Activated CD4-positive, alpha-beta T cell treated with anti-CD3 and anti-CD28 coated beads for 24 hours (primary cell): ENCODE measurements around the gene RPS6KA3.
"Not testable (repeated sequence)": the region's sequence is repeated elsewhere in the genome, so short reads cannot be mapped to it uniquely, and the experiment has no call there.

ENCODE experiments used
- DNase-seq, 2 donors: peaks; one replicate each; pipeline ENCODE4 v3.0.0-alpha.2; 2020; ENCODE audit warnings: low read depth in 2 of 2

Gene RPS6KA3

DNA sequence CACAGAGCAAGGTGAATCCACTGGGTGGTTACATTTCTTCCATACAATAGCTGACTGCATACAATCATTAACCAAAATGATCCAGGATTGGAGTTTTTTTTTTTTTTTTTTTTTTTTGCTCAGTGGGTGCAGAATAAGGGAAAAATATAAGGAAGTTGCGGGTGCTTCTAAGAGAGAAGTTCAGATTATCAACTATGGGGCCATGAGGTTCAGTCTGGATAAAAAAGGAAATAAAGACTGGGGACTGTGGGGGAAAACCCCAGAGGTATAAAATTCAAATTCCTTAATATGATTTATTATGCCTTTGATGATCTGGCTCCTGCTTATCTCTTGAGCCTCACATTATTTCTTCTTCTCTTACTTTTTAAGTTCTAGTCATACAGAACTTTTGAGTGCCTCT, 119.1 kb downstream of the RPS6KA3 start:
- no peak for DNase-seq

DNA sequence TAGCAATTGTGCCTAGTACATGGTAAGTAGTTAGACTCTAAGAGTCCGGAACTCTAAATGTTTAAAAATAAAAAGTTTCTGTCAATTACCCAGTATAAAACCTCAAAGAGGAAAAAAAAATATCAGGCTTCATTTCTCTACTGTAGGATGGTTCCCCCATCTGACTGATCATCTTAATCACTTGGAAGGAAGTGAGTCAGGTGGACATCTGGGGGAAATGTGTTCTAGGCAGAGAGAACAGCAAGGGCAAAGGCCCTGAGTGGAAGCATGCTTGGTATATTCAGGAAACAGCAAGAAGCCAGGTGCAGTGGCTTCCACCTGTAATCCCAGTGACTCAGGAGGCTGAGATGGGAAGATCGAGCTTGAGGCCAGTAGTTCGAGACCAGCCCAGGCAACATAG, 122.2 kb downstream of the RPS6KA3 start:
- DNase-seq: no peak

DNA sequence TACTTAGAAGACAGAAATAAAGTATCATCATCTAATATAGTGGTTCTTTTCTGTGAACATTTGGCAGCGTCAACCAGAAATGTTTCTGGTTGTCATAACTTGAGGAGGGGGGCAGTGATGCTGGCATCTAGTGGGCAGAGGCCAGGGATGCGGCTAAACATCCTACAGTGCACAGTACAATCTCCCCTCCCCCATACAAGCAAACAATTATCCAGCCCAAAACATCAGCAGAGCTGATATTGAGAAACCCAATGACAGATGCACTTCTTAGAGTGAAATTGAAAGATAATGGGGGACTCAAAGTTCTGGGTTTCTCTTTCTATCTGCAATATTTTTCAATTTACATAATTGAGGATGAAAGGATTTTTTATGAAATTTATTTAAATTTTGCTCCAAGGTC, 123.1 kb downstream of the RPS6KA3 start:
- DNase-seq: no peak

DNA sequence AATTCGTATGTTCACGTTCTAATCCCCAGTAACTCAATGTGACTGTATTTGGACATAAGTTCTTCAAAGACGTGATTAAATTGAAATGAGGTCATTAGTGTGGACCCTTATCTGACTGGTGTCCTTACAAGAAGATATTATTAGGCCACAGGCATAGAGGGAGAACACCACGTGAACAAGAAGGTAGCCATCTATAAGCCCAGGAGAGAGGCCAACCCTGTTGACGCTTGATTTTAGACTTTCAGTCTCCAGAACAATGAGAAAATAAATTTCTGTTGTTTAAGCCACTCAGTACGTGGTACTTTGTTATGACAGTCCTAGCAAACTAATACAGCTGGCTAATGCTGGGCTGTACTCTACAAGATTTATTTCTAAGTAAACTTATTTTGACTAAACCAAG, 123.6 kb downstream of the RPS6KA3 start:
- no peak for DNase-seq

DNA sequence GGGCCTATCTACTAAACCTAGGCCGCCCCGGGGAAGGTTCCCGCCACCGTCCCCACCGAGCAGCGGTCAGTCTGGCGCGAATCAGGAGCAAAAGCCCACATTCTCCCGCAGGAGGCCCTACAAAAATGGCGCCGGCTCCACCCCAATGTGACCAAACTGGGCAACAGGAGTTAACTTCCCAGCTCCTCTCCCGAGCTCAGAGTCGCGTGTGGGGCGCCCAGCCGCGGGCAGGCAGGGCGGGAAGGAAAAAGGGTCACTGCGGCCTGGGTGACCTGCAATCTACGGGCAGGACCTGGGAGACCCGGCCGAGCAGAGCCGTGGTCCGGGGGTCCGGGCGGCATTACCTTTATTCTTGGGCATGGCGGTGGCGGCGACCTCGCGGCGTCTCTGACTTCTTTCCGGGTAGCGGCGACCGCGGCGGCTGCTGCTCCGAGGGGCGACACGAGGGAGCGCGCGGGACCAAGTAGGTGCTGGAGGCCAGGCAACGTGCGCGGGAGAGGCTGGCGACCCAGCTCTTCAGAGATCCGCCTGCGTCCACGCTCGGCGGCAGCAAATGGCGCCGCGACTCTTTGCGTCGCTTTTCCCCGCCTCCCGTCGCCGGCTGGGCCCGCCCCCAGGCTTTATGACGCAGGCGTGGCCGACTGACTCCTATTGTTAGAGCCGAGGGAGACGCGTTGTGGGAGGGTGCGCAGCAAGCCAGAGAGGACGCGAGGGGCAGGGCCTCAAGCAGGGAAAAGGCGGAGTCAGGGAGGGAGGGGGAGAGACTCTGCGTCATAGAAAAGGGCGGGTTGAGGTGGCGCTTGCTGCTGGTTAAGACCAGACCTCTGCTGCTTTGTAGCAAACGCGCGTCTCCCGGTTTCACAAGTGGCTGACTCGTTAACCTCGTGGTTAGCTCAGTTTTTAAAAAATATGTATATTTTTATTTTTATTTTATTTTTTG, 125.2 kb downstream of the RPS6KA3 start, which contains the start of gene EIF1AX:
TSS of gene EIF1AX (minus strand) at position 558 of the 940 bp plus-strand sequence. CDS start at position 360, 198 bp downstream.
- DNase-seq: peak; percentile 82 to 99

DNA sequence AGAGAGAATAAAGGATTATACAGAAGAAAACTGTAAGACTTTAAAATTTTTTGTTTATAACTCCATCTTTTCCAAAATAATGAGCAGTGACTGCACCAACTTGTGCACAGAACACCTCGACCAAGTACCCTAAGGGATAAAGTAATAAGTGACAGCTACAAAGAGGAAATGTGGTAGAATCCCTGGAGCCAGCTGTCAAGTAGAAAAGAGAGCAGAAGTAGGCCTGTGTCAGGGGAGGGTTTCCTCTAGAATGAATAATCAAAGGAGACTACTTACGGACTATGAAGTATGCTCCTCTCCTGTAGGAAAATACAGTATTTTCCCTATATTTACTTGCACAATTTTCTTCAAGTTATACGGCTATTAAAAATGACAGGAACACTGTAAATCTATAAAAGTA, 126.3 kb downstream of the RPS6KA3 start:
- DNase-seq: no peak

DNA sequence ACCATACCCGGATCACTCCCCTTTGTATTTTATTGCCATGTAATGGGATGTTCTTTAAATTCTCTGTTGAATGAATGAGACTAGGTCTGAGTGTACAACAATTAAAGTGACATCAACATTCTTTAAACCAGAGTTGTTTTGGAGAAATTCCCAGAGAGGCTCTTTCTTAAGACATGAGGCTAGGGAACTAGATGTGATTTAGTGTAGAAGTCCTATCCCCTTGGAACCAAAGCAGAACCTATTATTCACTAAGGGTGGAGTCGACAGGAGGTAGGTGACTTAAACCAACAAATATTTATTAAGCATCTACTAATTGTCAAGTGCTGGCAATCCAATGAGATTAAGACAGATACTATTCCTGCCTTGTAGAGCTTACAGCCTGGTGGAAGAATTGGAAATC, 126.7 kb downstream of the RPS6KA3 start:
- no peak for DNase-seq

DNA sequence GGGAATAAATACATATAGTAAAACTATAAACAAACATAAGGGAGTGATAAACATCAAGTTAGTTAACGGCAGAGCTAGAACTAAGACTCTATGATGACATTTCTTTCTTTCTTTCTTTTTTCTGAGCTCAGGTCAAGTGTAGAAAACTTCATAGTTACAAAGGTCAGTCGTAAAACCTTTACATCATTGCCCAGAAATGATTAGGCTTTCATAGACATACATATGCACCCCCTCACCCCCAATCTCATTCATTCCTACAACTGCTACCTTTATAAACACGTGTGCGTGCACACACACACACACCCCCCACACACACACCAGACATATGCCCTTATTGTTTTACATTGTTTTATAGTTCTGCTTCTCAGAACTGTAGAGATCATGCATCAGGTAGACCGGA, 130.8 kb downstream of the RPS6KA3 start:
- no peak for DNase-seq

DNA sequence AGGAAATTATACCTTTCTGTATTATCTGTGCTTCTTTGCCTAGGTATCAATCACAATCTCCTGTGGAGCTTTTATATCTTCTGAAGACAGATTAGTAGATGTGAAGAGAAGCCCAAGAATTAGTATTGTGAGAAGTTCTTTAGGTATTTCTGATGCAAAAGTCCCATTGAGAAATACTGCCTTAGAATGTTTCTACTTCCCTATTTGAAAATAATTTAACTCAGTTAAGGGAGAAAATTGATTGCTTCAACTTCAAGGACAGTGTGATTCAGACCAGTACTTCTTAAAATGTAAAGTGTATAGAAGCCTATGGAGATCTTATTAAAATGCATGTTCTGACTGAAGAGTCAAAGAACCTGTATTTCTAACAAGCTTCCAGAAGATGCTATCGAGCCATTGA, 134.0 kb downstream of the RPS6KA3 start:
- no peak for DNase-seq

DNA sequence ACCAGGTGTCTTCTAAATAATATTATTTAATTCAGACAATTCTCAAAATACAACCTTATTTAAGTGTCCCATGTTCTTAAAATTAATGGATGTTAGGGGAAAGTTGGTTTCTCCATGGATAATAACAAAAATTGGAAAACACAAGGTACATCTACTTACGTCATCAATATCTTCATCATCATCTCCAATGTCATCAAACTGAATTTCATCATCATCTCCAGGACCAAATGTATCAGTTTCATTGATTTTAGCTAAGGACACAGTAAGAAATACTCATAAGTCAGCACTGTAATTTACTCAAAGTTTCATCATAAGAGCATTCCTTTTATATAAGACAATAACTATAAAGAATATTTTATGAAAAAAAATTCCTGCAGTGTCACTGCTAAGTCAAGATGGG, 136.4 kb downstream of the RPS6KA3 start:
- DNase-seq: no peak

DNA sequence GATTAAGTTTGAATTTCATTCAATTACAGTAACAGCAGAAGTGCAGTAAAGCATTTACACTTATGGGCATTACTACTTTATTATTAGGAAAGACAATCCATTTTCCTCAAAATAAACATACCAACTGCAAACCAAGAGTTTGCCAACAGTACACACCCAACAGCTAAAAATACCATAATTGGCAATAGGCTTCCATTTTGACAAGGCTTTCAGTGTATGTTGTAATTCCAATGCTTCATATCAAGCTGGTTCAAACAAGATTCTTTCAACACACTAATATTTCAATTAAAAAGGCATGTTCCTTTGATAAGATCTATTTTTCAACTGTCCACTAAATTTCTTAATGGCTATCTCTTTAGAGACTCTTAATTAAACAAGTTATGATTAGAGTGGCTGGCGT, 137.2 kb downstream of the RPS6KA3 start:
- no peak for DNase-seq

DNA sequence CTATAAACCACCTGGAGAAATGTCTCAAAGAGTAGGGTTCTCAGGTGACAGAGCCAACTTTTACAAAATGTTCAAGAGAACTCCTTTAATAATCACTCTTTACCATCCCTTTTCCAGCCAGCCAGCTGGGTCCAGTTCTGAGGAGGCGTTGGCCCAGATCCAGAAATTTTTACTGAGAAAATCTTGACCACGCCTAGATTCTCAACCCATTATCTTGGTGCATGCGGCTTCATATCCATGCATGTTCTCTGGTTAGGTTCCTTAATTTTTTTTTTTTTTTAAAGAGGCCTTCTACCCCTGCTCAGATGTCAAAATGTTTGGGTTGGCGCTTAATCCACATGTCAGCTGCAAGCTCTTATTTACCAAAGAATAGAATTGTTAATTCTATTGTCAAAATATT, 138.0 kb downstream of the RPS6KA3 start:
- DNase-seq: no peak

DNA sequence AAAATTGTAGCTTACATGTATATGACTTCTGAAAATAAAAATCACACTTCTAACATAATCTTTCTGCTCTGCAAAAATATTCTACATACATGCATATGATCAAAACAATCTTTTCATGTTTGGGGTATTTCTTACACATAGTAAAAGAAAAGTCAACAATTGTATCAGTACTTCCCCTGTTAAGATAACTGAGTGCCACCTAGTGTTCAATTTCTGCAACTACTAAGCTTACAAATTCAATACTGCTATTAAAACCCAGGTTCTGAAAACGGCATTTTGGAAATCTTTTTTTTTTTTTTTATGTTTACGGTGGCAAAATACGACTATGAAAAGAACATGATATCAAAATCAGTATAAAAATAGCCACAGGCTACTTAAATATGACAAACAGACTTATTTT, 139.3 kb downstream of the RPS6KA3 start:
- DNase-seq: not testable (repeated sequence)

DNA sequence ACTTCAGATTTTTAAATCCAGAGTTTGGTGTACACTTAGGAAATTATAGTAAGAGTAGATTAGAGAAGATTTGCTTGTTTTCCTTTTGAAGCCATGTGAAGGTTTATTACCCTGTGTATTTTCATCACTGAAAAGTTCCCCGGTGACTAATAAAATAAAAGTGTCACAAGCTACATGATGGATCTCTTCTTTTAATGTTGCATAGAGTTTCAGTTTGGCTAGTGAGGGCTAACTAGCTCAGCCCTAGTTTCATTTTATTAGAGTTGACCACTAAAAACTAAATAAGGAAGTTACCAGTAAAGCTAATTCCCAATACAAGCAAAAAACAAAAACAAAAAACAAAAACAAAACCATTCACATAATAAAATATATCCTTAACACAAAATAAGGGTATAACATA, 139.9 kb downstream of the RPS6KA3 start:
- not testable (repeated sequence) for DNase-seq

DNA sequence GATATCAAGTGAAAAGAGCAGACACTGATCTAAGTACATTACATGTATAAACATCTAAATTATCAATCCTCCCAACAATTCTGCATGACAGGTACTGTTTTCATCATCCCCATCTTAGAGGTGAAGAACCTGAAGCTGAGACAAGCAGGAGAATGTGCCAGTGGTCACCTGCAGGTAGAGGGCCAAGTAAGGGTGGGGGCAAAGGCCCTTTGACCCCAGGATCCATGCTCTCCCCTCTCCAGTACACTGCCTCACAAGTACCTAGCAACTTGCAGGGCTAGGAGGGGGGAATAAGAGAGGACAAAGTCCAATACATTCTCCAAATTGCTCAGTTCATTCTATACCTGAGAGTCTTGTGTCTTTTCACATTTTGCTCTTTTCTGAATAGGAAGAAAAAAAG, 141.7 kb downstream of the RPS6KA3 start:
- no peak for DNase-seq

DNA sequence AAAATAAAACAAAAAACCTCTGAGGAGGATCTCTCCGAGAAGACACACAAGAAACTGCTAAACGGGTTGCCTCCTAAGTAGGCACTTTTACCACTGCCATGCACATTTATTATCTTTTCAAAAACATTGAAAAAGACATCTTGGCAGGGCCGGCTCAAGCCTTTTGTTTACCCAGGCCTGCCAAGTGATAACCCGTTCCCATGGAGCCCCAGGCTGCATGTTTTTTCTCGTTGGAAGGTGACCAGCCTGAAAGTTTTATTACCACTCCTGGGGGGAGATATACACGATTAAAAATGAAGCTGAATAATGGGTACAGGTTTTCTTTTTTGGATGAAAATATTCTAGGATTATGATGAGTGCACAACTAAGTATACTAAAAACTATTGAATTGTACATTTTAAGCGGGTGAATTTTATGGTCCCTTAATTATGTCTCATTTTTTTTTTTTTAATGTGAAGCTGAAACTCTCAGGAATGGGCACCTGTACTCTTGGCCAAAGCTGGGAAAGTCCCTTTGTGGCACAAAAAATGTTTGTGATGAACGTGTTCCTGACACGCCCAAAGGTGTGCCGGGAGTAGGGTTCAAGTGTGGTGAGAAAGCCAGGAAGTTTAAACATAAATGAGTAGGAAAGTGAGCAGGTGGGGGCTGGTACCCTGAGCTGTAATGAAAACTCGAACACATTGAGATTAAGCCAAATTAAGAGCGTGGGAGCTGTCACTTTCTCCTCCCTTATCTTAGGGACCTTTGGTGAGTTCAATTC, 148.5 kb downstream of the RPS6KA3 start:
- DNase-seq: no peak

DNA sequence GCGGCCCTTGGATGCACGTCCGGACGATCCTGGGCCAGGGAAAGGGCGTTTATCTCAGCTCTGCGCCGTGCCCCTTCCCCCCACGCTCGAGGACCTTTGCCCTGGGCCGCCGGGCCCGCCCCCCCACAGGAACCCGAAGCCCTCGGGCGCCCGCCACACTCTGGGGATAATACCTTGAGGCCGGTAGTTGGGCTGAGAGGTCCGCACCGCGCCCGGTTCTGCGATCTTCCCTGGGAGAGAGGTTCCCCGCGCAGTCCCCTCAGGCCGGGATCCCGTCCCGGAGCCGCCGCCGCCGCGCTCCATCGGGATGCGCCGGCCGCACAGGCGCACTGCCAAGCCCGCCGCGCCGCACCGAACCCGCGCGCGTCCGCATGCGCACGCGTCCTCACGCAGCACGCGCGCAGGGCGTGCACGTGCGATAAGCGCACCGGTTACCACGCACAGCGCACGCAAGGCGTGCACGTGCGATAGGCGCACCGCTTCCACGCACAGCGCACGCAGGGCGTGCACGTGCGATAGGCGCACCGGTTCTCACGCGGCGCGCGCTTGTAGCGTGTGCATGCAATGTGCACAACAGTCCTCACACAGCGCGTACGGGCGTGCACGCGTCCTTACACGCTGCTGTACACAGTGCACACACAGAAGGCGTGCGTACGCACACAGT, 150.0 kb downstream of the RPS6KA3 start, which contains the start of gene MAP7D2:
TSS of gene MAP7D2 (minus strand) at position 331 of the 664 bp plus-strand sequence. CDS start at position 303, 28 bp downstream.
- DNase-seq: no peak

DNA sequence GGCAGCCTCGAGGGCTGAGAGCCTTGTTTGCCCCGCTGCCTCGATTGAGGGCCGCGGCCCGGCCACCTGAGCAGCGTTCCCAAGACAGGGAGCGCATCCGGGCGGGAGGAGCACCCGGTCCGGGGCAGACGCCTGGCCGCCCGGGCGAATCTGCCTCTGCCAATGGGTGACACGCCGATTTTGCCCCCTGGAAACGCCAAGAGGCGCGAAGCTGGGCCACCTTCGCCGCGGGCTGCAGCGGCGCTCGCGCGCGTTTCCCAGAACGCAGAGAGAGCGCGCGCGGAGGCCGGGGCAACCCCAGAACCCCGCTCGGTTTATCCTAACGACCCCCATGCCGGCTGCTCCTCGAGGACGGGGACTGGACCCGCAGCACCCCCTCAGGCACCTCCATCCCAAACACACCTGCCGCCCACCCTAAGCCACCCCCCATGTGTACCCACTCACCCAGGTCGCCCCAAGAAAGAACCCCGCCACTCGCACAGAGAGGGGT, 150.6 kb downstream of the RPS6KA3 start:
- no peak for DNase-seq

DNA sequence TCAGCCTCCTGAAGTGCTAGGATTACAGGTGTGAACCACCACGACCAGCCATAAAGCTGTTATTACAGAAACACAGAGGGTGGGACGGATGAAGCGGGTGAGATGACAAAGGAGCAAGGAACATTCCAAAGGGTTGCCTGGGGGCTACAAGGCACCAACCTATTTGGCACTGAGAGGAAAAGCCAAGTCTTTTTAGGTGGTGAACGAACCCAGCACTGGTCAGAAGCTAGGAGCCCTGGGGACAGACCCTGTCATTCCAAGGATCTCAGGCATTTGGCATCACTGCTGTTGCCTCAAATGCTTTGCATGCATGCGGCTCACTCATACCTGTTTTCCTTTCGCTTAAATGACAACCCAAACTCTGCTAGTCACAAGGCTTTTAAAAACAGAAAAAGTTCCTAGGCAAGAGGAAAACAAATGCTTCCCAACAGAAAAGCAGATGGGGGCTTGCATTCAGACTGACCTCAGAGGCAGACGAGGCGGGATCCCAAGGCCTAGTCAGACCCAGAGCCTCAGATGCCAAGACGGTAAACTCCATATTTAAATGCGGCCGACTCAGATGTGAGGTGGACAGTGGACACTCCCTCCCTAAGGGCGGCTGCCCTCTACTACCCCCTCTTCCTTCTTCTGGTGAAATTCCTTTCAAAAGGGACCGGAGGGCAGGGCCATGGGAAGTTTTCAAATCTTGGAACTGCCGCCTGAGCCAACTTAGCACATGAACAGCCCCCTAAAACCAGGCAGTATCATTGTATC, 154.5 kb downstream of the RPS6KA3 start:
- no peak for DNase-seq

DNA sequence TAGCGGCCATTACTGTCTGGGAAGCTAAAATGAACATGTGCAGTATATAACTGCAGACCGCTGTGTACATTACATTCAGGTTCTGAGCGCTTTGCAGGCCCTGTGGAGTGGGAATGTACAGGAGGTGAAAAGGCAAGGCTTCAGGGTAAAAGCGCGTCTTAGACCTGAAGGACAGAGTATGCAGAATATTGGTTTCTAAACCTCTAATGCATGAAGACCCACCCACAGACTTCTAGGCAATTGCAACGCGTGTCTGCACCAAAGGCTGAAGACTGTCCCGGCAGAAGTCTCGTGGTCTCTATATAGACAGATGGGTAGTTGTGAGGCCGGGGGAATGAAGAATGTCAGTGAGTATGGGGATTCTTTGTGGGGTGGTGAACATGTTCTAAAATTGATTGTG, 155.4 kb downstream of the RPS6KA3 start:
- no peak for DNase-seq

DNA sequence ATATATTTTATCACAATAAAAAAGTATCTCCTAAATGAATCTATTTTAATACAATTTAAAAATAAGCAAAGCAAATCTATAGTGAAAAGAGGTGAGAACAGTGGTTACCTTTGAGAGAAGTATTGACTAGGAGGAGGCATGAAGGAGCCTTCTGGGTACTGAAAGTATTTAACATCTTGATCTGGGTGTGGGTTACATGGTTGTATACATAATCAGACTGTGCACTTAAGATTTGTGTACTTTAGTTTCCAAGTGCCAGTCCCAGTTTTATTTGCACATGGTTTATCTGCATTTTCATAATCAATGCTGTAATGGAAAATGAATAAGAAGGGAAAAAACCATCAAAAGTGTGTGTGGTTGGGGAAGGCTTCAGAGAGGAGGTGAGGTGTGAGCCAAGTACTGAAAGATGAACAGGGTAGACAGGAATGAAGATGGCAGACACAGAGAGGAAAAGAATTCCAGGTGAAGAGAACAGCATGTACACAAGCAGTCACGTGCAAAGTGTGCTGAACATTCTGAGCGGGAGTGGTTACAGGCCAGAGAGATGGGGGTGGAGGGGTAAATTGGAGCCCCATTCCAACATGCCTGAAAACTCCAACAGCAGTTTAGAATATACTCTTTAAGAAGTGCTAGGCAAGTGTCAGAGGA, 164.7 kb downstream of the RPS6KA3 start:
- DNase-seq: no peak
